Measurements from ENCODE around the gene LIN54. TPM values are rescaled to one million over a fixed set of nuclear protein-coding genes. Genes with fewer than 3 reads are reported as not detected.
A peak's percentile ranks its signal among the peaks of the same experiment; 100 is the strongest.

The LIN54 gene
- total RNA-seq, 1 donor from 2014 or later: 11.1 TPM

- no peaks in the 10 kb centered on the region for H3K27me3 ChIP-seq (ENCODE audit: insufficient read depth, low read length)
- Mint-ChIP-seq H3K4me1 (ENCODE audit: low read depth, unreplicated experiment) (peaks cover 7% of the 10 kb centered on the region), H3K27me3 (ENCODE audit: low read depth, unreplicated experiment) (no peaks in the 10 kb centered on the region), H3K4me3 (ENCODE audit: unreplicated experiment) (peak overlapping the region; percentile 96), H3K36me3 (ENCODE audit: low read depth, unreplicated experiment) (peaks cover 12% of the 10 kb centered on the region), H3K27ac (ENCODE audit: unreplicated experiment) (no peak overlapping the region), H3K9me3 (ENCODE audit: unreplicated experiment) (no peaks in the 10 kb centered on the region)
- no peak for FAIRE-seq
- H3K36me3 ChIP-seq (ENCODE audit: insufficient read depth, low read length): peaks cover 12% of the 10 kb centered on the region
- no peak overlapping the region for H3K4me3 ChIP-seq (ENCODE audit: insufficient read depth, low read depth, low read length)
- TF ChIP-seq EZH2 (IDR thresholded peaks at IDR 0.05; ENCODE audit: insufficient read depth, low read length) (no peak), CTCF (IDR thresholded peaks at IDR 0.05; ENCODE audit: insufficient read depth, low read depth, low read length) (no peak)
- H3K4me2 ChIP-seq (ENCODE audit: low read length): peak overlapping the region; percentile 78
- peaks cover 100% of the 10 kb centered on the region for H3K79me2 ChIP-seq (ENCODE audit: insufficient read depth, low read length)
- peaks cover 86% of the 10 kb centered on the region for H4K20me1 ChIP-seq (ENCODE audit: insufficient read depth, low read length)
- peaks cover 4% of the 10 kb centered on the region for H3K4me1 ChIP-seq (ENCODE audit: insufficient read depth, low read length)
- no peak overlapping the region for H3K27ac ChIP-seq (ENCODE audit: low read depth, low read length)
- no peak for DNase-seq (ENCODE audit: low read depth)
- no peak overlapping the region for H3K9ac ChIP-seq (ENCODE audit: low read length)
- no peak overlapping the region for H2AFZ ChIP-seq (ENCODE audit: low read depth, low read length)
- no peaks in the 10 kb centered on the region for H3K9me3 ChIP-seq (ENCODE audit: insufficient read depth, low read depth, low read length)
Observed at GRCh38 chr4:82885410-82885809, 125.2 kb downstream of the LIN54 start.

Other genes with a start within 250 kb of the LIN54 start
- 61.7 and 63.1 TPM in 2 replicates for gene SCD5, start 212.0 kb downstream of the LIN54 start, total RNA-seq
- gene SEC31A, start 119.7 kb downstream of the LIN54 start, total RNA-seq: 471 and 483 TPM in 2 replicates
- gene THAP9, start 110.1 kb downstream of the LIN54 start, total RNA-seq: 2.8 and 3.3 TPM in 2 replicates
- gene COPS4, start 24.4 kb upstream of the LIN54 start, total RNA-seq: 35.2 and 39.3 TPM in 2 replicates
- gene PLAC8, start 103.9 kb upstream of the LIN54 start, total RNA-seq: 19.5 and 27.8 TPM in 2 replicates

Measured in astrocyte (in vitro differentiated cells and primary cell).